GM12872 (cell line): ENCODE data around the gene PGM3.

ENCODE experiments used
- CTCF ChIP-seq: IDR thresholded peaks from 3 replicates; pipeline ENCODE4 v1.5.1; 2011; ENCODE audit warnings: low read depth, mild to moderate bottlenecking, low read length, moderate library complexity; ENCODE audit not compliant: insufficient read depth

Gene PGM3

GRCh38 chr6:83192871-83193746, at the start of gene PGM3, which contains the start of gene RWDD2A:
Gene PGM3 (minus strand): TSS chr6:83193265. CDS start chr6:83191012, 2,253 bp downstream.
Gene RWDD2A (plus strand): TSS chr6:83193357. CDS start chr6:83194452, 1,095 bp downstream.
- no peak for TF ChIP-seq CTCF

DNA sequence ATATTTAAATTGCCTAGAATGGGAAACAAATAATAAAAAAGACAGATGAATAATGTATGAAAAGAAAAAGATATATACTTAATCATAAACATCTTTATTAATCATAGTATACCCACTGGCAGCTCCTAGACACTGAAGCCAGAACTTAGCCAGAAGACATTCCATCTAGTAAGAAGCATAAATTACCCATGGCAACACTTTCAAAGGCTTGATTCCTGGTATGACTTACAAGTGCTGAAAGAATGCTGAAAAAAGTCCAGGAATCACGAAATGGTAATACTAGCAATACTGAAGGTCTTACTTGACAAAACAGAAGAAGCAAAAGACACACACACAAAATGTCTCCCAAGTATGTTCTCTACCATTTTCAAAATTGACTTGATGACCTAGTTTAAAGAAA, 38.1 kb upstream of the PGM3 start:
- TF ChIP-seq CTCF: no peak

DNA sequence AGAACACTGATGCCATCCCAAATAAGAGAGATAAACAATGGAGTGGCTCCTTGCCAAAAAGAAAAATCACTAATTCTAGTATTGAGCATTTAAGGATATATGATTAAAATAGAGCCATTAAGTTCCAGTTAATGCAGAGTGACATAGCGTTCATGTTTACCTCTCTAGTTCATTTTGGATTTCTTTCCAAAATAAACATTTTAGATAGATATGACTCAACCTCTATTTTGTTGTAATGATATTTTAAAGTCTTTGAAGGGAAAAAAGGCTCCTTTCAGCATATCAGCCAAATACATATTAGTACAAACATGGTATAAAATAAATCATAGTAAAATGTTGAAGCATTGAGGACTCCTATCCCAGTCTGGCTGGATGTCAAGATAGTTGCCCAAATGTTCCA, 33.5 kb upstream of the PGM3 start:
- TF ChIP-seq CTCF: no peak

GRCh38 chr6:83221889-83222479, 28.9 kb upstream of the PGM3 start:
- peak; percentile 44 for TF ChIP-seq CTCF

DNA sequence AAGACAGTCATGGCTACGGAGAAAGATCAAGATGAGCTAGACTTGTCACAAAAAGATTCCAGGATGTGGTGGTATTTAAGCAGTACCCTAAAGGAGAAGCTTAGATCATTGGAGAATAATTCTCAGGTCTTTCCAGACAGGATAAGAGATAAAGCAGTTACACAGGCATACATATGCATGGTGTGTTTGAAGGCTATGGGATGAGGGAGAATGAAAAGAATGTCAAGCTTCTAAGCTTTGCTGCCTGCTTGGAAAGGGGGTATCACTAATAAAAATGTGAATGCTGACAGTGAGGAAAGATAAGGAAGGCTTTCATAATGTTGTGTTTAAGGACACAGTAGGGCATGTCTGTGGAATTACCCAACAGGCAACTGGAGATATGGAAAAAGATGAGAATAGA, 28.2 kb upstream of the PGM3 start:
- no peak for TF ChIP-seq CTCF

GRCh38 chr6:83220121-83220520, 27.1 kb upstream of the PGM3 start:
- TF ChIP-seq CTCF: no peak

GRCh38 chr6:83218646-83219045, 25.6 kb upstream of the PGM3 start:
- TF ChIP-seq CTCF: no peak
